K562 (cell line): ENCODE data around the gene INTS13. TPM values are rescaled to one million over a fixed set of nuclear protein-coding genes. Genes with fewer than 3 reads are reported as not detected.

Experiments used
- ATAC-seq: fragments of 200-7000 bp; cut with Tn5 transposase; 3 replicates; pipeline ENCODE4 v1.9.1; 2020; ENCODE audit warnings: moderate library complexity
- BruUV-seq: library from RNA; stranded (reverse); fragments of 400-500 nt; replicated peaks from 2 replicates; lab custom pipeline; 2021; lab: Mats Ljungman, UMichigan
- CTCF ChIA-PET: fragments of 300-600 bp; formaldehyde crosslinking; extraction: SDS; loops from one replicate; lab custom pipeline; 2021; ENCODE audit warnings: low intra/inter-chr PET ratio; lab: Yijun Ruan, JAX
- POLR2A ChIA-PET: fragments of 300-600, 350-650 bp; sonication (Branson Sonifier 250); formaldehyde crosslinking; extraction: SDS; loops from one replicate; lab custom pipeline; 2021; ENCODE audit warnings: antibody characterized with exemption, inconsistent platforms; lab: Yijun Ruan, JAX
- DNase-seq, 4 experiments: peaks; one replicate each; pipeline versions ENCODE4 v3.0.0 to v3.0.0-alpha.2; 2011 to 2018; ENCODE audit warnings: low spot score in 3 of 4, mixed read lengths in 3 of 4; ENCODE audit errors: extremely low read depth in 1 of 4
- FAIRE-seq: peaks from 2 replicates; lab custom pipeline; 2011; peaks lifted over from hg19 to GRCh38; lab: Jason Lieb, UNC
- H2AFZ ChIP-seq: 2 replicates; pipeline ENCODE4 v1.6.0; 2011; ENCODE audit warnings: low read depth, low read length, control low read depth, inconsistent platforms
- H3K27ac ChIP-seq: fragments of 200-600 bp; 3 replicates; pipeline ENCODE4 v1.8.0; 2011; ENCODE audit warnings: low read depth, mild to moderate bottlenecking, control low read depth, inconsistent platforms, low read length, moderate library complexity, mixed read lengths; ENCODE audit errors: extremely low read depth
- H3K27me3 ChIP-seq, 2 experiments: fragments of 300-600 bp in 1 of 2; 2 replicates in 1 of 2; 3 replicates in 1 of 2; pipeline versions ENCODE4 v1.6.0 to v1.8.0; 2011; ENCODE audit warnings: inconsistent platforms in 2 of 2, low read length in 2 of 2, mild to moderate bottlenecking in 1 of 2, mixed read lengths in 1 of 2, moderate library complexity in 1 of 2; ENCODE audit not compliant: control insufficient read depth in 2 of 2, insufficient read depth in 2 of 2
- H3K36me3 ChIP-seq: fragments of 300-600 bp; 3 replicates; pipeline ENCODE4 v1.8.0; 2011; ENCODE audit warnings: mild to moderate bottlenecking, low read length, inconsistent platforms; ENCODE audit not compliant: control insufficient read depth, insufficient read depth
- H3K4me1 ChIP-seq, 2 experiments: fragments of 200-600 bp in 1 of 2; replicated peaks in 1 of 2; 2 replicates in 1 of 2; 3 replicates in 1 of 2; pipeline versions ENCODE4 v1.5.1 to v1.8.0; 2011; ENCODE audit warnings: inconsistent platforms in 2 of 2, low read length in 2 of 2, mild to moderate bottlenecking in 1 of 2, mixed read lengths in 1 of 2, moderate library complexity in 1 of 2; ENCODE audit not compliant: control insufficient read depth in 2 of 2, insufficient read depth in 2 of 2
- H3K4me2 ChIP-seq: 2 replicates; pipeline ENCODE4 v1.6.1; 2011; ENCODE audit warnings: low read length, control low read depth, inconsistent platforms, mixed read lengths; ENCODE audit not compliant: insufficient read depth
- H3K4me3 ChIP-seq: fragments of 200-600 bp; sonication (generic), shearing (Covaris generic); 2 replicates; pipeline ENCODE4 v1.5.1; 2016; ENCODE audit warnings: control low read depth, inconsistent platforms
- H3K79me2 ChIP-seq: fragments of 200-600 bp; 3 replicates; pipeline ENCODE4 v1.8.0; 2011; ENCODE audit warnings: low read length, inconsistent platforms; ENCODE audit not compliant: control insufficient read depth, insufficient read depth
- H3K9ac ChIP-seq, 2 experiments: 2 replicates each; pipeline versions ENCODE4 v1.6.0 to v1.6.1; 2011; ENCODE audit warnings: low read depth in 2 of 2, low read length in 2 of 2, control low read depth in 1 of 2, inconsistent platforms in 1 of 2, mild to moderate bottlenecking in 1 of 2, mixed read lengths in 1 of 2; ENCODE audit not compliant: insufficient read depth in 1 of 2
- H3K9me1 ChIP-seq: one replicate; pipeline ENCODE4 v1.6.0; 2011; ENCODE audit warnings: inconsistent platforms, mild to moderate bottlenecking, low read length, moderate library complexity; ENCODE audit not compliant: control insufficient read depth, insufficient read depth
- H3K9me3 ChIP-seq: replicated peaks from 2 replicates; pipeline ENCODE4 v1.5.1; 2011; ENCODE audit warnings: low read depth, low read length, inconsistent platforms; ENCODE audit not compliant: control insufficient read depth, insufficient read depth
- H4K20me1 ChIP-seq: replicated peaks from 2 replicates; pipeline ENCODE4 v1.6.1; 2011; ENCODE audit warnings: low read length, inconsistent platforms, mixed read lengths; ENCODE audit not compliant: control insufficient read depth, insufficient read depth
- MGA ChIP-seq: fragments of 450-650 bp; IDR thresholded peaks from 2 replicates; pipeline ENCODE4 v1.6.1; 2016; ENCODE audit warnings: mild to moderate bottlenecking, moderate library complexity
- NR2C1 ChIP-seq, 2 experiments: fragments of 450-650 bp; IDR thresholded peaks; 2 replicates each; pipeline ENCODE4 v1.6.1; 2017; ENCODE audit warnings: mild to moderate bottlenecking in 2 of 2, antibody characterized with exemption in 1 of 2, inconsistent platforms in 1 of 2, missing compliant biosample characterization in 1 of 2, missing genetic modification characterization in 1 of 2
- TAF9B ChIP-seq: fragments of 450-650 bp; IDR thresholded peaks from 2 replicates; pipeline ENCODE4 v1.6.1; 2018; ENCODE audit warnings: mild to moderate bottlenecking; ENCODE audit not compliant: partially characterized antibody
- TGIF2 ChIP-seq: sonication (generic); formaldehyde crosslinking; IDR thresholded peaks from 2 replicates; pipeline ENCODE4 v1.8.1; 2022; ENCODE audit warnings: mild to moderate bottlenecking, missing genetic modification reagents, moderate library complexity
- ZNF239 ChIP-seq: fragments of 250-450 bp; sonication (Bioruptor Pico); IDR thresholded peaks from 2 replicates; pipeline ENCODE4 v1.4.0; 2020; ENCODE audit warnings: mild to moderate bottlenecking
- ZNF79 ChIP-seq: fragments of 250-450 bp; sonication (Bioruptor Pico); IDR thresholded peaks from 2 replicates; pipeline ENCODE4 v1.4.0; 2020; ENCODE audit warnings: low read depth, mild to moderate bottlenecking, moderate library complexity
- WGBS: fragments of 100-300 bp; shearing (Covaris generic); methylation state at CpG from one replicate; pipeline ENCODE4 v1.1.6; 2016; ENCODE audit warnings: low coverage, mixed read lengths; ENCODE audit not compliant: insufficient coverage; ENCODE audit errors: missing lambda C conversion rate; 5-methylcytosine and 5-hydroxymethylcytosine counted together
- in situ Hi-C: fragments of 300-500 bp; cut with MboI; formaldehyde crosslinking; loops from 4 replicates; pipeline ENCODE4 v1.15.0; 2018; ENCODE audit warnings: inconsistent platforms, mixed read lengths
- intact Hi-C: fragments of 100-400 bp; cut with micrococcal nuclease; formaldehyde crosslinking; loops from 2 replicates; pipeline ENCODE4 v1.14.2; 2022
- polyA plus RNA-seq, 8 experiments: library from polyadenylated mRNA; depleted of rRNA in 4 of 8; stranded (reverse) in 5 of 8; unstranded in 3 of 8; fragments of >200 nt; fragmentation: Nextera tagmentation in 2 of 8; fragmentation: Illumina TruSeq in 1 of 8; extraction: Ambion mirVana in 2 of 8; extraction: Trizol in 1 of 8; gene quantifications; 2 replicates each; pipeline versions ENCODE4 v1.2.1 to v1.2.3, GENCODE V29; 2011 to 2014; ENCODE audit warnings: inconsistent platforms in 1 of 8, missing spikeins in 1 of 8
- total RNA-seq, 7 experiments: library from RNA; depleted of rRNA in 6 of 7; stranded (reverse); fragments of >200 nt in 6 of 7; fragmentation: Illumina TruSeq in 2 of 7; extraction: Trizol in 2 of 7; gene quantifications; 2 replicates each; pipeline versions ENCODE4 v1.2.1 to v1.2.3, GENCODE V29; 2011 to 2021; ENCODE audit warnings: low replicate concordance in 1 of 7
- TF ChIP-seq, protein P1 (sequence below): fragments of 450-650 bp; IDR thresholded peaks from 2 replicates; pipeline ENCODE4 v1.6.1; 2016; ENCODE audit warnings: borderline replicate concordance

INTS13 gene
- total and polyA plus RNA-seq, 9 of the 15 experiments (the other 6 are each of a cell fraction or from before 2014, with no cell fraction given), result 48.3 to 91.8 (median 78.1) TPM

- H2AFZ ChIP-seq, result no peak overlapping the region
- peak in 1 of 4 experiments; percentile 29 for DNase-seq
- no peak for TF ChIP-seq NR2C1 (IDR thresholded peaks at IDR 0.05)
- TF ChIP-seq NR2C1 (tag; IDR thresholded peaks at IDR 0.05), result no peak
- TF ChIP-seq, protein P1, sequence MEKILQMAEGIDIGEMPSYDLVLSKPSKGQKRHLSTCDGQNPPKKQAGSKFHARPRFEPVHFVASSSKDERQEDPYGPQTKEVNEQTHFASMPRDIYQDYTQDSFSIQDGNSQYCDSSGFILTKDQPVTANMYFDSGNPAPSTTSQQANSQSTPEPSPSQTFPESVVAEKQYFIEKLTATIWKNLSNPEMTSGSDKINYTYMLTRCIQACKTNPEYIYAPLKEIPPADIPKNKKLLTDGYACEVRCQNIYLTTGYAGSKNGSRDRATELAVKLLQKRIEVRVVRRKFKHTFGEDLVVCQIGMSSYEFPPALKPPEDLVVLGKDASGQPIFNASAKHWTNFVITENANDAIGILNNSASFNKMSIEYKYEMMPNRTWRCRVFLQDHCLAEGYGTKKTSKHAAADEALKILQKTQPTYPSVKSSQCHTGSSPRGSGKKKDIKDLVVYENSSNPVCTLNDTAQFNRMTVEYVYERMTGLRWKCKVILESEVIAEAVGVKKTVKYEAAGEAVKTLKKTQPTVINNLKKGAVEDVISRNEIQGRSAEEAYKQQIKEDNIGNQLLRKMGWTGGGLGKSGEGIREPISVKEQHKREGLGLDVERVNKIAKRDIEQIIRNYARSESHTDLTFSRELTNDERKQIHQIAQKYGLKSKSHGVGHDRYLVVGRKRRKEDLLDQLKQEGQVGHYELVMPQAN, result peak; percentile 73
- no peak for TF ChIP-seq ZNF239 (CRISPR knock-in tag)
- TF ChIP-seq TAF9B, result peak; percentile 46
- TF ChIP-seq MGA, result no peak
- TF ChIP-seq TGIF2 (CRISPR knock-in tag), result peak; percentile 73; the same call in 1 of the 2 replicates
- no peak for TF ChIP-seq ZNF79
Observed at GRCh38 chr12:26935636-26936378, 2.0 kb downstream of the INTS13 start.

More at GRCh38 chr12:26935636-26936378, 2.0 kb downstream of the INTS13 start:
- FAIRE-seq (no peak), ATAC-seq (no peak)
- H3K9me1 ChIP-seq, result no peaks in the 10 kb centered on the region
- intact Hi-C loops (loop anchor here (2.0 kb wide), 1 partner anchor 79 kb away; the partner anchor contains the start of gene TM7SF3), in situ Hi-C loops (loop anchor here (5.0 kb wide), 1 partner anchor 76 kb away; the partner anchor contains the start of gene TM7SF3)
- H4K20me1 ChIP-seq, result 0 out of 2 replicates have a peak, but pooled peaks cover 5% of the 10 kb centered on the region
- peaks cover 0 to 17% of the 10 kb centered on the region in 2 experiments; a peak in 3 of 5 replicates for H3K4me1 ChIP-seq
- ChIA-PET POLR2A (interaction anchor here (0.9 to 1.5 kb wide), 4 partner anchors 9 to 78 kb away, joined by 3 to 4 read pairs (median 3); partner anchors contain the start of gene TM7SF3), CTCF (no interaction called here)
- H3K4me2 ChIP-seq, result peak overlapping the region; percentile 98
- peak overlapping the region; percentile 61 to 94 for H3K9ac ChIP-seq
- no peaks in the 10 kb centered on the region for H3K9me3 ChIP-seq
- H3K4me3 ChIP-seq, result peak overlapping the region; percentile 84
- no peaks in the 10 kb centered on the region for H3K27me3 ChIP-seq
- peaks cover 85% of the 10 kb centered on the region for H3K79me2 ChIP-seq
- WGBS, result 27% methylated on average over 7 of the region's 7 CpGs
- peaks cover 39% of the 10 kb centered on the region for H3K36me3 ChIP-seq
- H3K27ac ChIP-seq, result peak overlapping the region; percentile 55
- BruUV-seq, result no TSS peak
